T47D (cell line): ENCODE results near the gene TMEM154.

ENCODE experiments used
- DNase-seq, 2 experiments: peaks; one replicate each; pipeline versions ENCODE4 v3.0.0 to v3.0.0-alpha.2; 2011 to 2012; ENCODE audit warnings: low read depth in 1 of 2, low spot score in 1 of 2
- JUND ChIP-seq: IDR thresholded peaks from 2 replicates; pipeline ENCODE4 v1.6.1; 2012; ENCODE audit warnings: low read depth
- in situ Hi-C: cut with HindIII; loops from 2 replicates; pipeline ENCODE4 v1.10.0; 2016; ENCODE audit warnings: low sequenced_read_pairs, low pct_unique_long_range_greater_than_20kb

Gene TMEM154

DNA sequence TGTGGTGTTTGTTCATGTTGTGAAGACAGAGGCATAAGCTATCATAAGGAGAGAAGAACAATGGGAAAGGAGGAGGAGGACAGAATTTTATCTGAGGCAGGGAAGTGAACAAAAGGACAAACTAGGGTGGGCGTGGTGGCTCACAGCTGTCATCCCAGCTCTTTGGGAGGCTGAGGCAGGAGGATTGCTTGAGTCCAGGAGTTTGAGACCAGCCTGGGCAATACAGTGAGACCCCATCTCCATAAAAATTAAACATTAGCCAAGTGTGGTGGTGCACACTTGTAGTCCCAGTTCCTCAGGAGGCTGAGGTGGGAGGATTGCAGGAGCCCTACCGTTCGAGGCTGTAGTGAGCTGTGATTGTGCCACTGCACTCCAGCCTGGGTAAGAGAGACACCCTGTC is 49.9 kb downstream of the TMEM154 start:
- in situ Hi-C loops: no loop called here
- no peak for TF ChIP-seq JUND
- no peak for DNase-seq

DNA sequence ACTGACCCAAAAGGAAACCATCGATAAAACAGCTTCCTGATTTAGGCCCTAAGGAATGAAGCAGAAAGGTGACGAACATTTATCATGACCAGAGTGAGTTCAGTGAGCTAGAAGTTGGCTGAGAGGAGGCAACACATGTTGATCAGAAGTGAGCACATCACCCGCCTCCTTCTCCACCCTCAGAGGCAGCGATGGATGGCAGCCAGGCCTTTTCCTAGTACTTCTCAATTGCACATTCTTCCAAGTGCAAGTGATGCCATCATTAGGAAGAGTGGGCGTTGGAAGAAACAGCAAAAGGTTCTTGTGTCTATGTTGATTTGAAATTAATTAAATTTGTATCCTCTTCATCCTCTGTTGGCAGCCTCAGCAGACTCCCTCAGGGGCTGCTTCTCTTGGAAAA is 51.7 kb downstream of the TMEM154 start:
- in situ Hi-C loops: no loop called here
- TF ChIP-seq JUND: no peak
- DNase-seq: no peak

DNA sequence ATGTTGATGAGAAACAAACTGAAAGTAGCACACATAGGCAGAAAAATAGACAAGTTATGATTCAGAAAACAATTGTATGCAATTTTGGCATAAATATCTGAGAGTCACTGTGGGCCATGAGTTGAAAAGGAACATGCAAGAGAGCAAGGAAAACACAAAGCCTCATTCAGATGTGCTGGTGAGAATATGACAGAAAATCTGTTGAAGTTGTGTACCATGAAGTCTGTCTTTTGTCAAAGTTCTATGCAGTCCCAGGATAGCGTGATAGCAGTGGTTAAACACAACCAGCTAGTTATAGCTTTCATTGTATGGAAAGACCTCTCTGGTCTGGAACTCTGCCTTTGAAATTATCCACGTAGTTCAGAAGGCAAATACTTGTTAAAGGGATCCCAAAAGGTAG is 53.0 kb downstream of the TMEM154 start:
- in situ Hi-C loops: no loop called here
- no peak for DNase-seq
- TF ChIP-seq JUND: no peak

DNA sequence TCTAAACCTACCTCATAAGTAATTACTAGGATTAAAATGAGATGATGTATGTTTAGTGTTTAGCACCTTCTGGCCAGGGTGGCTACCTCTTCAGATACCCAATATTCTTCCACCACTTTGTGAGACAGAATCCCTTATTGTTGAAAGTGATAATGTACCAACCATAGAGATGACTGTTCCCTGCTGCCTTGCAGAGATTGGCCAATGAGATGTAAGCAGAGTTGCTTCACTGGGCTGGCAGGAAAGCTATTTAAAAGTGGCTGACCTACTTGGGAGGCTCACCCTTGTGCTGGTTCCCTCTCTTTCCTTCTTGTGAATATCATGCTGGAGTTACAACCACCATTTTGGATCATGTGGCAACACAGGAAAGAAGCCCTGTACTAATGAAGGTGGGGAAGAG is 58.9 kb downstream of the TMEM154 start:
- no peak for DNase-seq
- in situ Hi-C loops: no loop called here

DNA sequence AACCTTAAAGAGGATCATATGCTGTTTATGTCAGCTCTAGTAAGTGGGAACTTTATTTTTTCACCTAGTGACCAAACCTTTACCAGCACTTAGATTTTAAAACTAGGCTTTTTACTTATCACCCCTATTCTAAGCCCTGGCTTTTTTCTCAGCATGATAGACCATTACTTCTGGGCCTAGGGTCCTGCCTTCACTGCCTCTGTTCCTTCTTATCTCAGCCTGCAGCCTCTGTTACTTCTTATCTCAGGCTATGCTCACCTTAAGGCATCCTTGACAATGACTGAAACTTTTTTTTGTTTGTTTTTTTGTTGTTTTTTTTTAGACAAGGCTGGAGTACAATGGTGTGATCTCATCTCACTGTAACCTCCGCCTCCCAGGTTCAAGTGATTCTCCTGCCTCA is 59.6 kb downstream of the TMEM154 start:
- TF ChIP-seq JUND: no peak
- no peak for DNase-seq
- in situ Hi-C loops: no loop called here

More for the DNA sequence above, 58.9 kb downstream of the TMEM154 start:
- no peak for TF ChIP-seq JUND

DNA sequence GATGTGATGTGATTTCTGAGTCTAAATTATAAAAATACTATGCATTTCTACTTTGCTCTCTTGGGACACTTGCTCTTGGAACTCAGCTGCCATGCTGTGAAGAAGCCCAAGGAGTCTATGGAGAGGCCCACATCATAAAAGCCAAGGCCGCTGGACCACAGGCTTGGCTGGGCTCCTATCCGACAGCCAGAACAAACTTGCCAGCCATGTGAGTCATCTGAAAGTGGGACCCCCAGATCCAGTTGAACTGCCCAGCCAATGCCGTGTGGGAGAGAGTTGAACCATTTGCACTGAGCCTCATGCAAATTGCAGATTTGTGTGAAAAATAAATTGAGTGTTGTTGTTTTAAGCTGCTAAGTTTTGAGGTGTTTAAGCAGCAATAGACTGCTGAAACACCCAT is 60.2 kb downstream of the TMEM154 start:
- no peak for DNase-seq
- no peak for TF ChIP-seq JUND
- in situ Hi-C loops: no loop called here

DNA sequence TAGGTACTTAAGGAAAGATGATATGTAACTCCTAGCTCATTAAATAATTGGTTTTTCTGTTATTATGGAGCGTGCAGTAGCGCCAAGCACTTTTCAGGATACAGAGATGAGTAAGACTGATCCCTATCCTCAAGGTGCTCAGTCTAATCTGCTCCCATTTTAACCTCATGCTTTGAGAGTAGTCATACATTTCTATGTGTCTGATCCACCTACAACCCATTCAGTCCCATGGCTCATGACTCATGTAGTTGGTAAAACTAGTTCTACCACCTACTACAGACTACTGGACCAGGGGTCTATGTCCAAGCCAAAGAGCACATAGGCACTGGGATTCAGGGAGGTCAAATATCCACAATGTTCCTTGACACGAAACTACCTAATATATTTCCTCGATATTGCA is 60.8 kb downstream of the TMEM154 start:
- in situ Hi-C loops: no loop called here
- no peak for TF ChIP-seq JUND
- no peak for DNase-seq

DNA sequence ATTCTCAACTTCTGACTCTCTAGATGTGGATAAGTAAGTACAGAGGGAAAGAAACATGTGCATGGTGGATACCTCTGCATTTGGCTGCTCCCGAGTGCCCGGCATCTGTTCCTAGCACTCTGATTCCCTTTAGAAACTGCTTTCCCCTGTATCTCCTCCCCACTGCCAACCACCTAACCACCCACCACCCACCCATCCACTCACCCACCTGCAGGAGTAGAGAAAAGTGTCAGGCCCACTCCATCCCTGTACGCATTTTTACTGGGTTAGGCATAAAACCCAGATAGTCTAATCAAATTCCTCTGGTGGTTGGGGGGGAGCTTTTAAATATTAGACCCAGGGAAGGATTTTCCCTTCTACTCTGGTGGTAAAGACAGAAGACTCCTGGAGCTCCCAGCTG is 63.0 kb downstream of the TMEM154 start:
- no peak for TF ChIP-seq JUND
- in situ Hi-C loops: no loop called here
- DNase-seq: no peak

DNA sequence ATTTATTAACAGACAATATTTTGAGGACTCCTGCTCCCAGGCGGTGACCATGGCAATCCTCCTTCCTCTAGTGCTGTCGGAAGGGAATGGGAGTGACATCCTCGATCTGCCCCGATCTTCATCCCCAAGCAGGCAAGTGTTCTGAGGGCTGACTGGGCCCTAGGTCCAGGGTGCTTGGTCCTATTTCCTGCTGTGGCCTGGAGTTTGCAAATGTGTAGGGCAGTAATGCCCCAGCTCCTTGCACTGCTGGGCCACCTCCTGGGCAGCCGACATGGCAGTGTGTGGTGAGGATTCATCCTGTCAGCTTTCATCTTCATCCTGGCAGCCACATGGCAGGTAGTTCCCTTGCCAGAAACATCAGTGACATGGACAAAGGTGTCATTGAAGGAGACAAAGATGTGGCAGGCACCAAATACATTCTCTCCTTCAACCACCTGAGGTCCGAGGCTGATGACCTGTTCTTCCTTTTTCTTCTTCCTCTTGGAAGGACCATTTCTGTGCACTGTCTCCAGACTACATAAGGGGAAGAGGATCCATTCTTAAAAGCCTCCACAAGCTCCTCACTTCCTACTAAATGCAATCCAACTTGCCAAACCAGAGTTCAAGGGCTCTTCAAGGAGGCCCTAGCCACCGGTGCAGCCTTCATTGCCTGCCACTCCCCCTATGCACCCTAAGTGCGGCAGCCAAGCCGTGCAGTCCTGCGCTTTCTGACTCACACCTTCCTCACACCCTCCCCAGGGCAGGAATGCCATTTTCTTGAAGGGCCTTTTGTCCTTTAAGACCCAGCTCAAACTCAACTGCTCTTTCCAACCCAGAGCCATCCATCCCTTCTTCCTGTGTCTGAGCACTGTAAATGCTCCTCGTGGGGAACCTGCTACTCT is 65.7 kb downstream of the TMEM154 start:
- DNase-seq: no peak
- no peak for TF ChIP-seq JUND
- in situ Hi-C loops: no loop called here

DNA sequence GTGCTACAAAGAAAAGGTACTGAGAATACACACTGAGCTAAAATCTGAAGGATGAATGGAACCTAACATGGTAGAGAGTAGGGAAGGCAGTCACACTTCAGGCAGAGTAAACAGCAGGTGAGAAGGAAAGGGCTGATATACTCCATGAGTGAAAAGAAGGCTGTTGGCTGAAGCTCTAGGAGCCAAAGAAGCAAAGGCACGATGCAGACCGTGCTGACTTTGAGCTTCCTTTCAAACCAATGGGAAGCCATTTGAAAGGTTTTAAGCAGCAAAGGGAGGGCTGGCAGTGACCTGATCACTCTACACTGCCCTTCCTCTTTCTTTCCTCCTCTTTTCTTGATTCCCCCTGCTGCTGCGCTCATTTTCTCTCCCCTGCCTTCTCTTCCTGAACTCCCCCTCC is 66.4 kb downstream of the TMEM154 start:
- in situ Hi-C loops: no loop called here
- no peak for DNase-seq
- TF ChIP-seq JUND: no peak

DNA sequence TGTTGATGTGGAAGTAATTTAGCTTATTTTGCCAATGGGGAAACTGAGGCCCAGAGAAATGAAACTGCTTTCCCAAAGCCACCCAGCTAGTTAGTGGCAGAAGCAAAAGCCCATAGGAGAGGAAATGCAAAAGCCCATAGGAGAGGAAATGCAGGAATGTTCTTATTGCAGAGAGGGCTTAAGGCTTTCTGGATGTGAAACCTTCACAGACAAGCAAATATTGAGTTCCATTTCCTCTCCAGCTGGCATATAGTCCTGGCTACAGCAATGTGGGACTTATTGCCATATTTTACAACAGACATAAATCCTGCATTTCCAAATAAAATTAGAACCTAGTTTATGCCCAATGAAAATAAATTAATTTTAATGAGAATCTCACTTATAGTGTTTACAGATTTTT is 69.7 kb downstream of the TMEM154 start:
- no peak for DNase-seq
- in situ Hi-C loops: no loop called here
- no peak for TF ChIP-seq JUND

DNA sequence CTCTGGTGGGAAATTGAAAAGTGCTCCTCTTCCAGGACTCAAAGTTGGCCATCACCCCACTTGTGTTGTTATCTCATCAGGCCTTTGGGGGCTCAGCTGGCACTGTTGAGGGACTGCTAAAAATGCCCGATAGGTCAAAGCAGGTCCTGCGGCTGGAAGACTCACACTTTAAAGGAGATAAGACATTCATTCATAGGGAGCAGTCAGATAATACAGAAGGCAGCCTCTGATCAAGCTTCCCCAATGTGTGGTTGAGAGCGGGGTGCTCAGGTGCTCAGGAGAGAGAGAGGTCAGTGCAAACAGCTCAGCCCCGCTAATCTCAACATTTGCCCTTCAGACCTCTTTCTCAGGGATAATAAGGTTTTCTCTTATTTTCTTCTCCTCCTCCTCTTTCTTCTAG is 70.3 kb downstream of the TMEM154 start:
- DNase-seq: no peak
- in situ Hi-C loops: no loop called here
- no peak for TF ChIP-seq JUND

DNA sequence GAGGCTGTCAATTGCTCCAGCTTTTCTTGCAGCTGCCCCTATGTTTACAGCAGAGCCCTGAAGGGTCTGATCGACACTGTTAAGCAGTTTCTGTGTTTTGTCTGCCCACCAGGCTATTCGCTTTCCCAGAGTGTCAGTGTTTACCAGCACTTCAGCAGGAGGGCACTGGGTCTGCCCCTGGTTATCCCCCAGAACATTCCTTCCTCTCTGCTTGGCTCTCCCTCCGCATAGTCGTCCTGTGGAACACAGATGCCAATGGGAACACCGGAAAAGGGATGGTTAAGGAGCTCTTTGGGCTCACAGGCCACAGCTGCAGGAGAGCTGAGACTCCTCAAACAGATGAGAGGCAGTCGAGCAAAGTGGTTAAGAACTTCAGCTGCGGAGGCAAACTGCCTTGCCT is 72.6 kb downstream of the TMEM154 start:
- in situ Hi-C loops: no loop called here
- DNase-seq: no peak
- no peak for TF ChIP-seq JUND

DNA sequence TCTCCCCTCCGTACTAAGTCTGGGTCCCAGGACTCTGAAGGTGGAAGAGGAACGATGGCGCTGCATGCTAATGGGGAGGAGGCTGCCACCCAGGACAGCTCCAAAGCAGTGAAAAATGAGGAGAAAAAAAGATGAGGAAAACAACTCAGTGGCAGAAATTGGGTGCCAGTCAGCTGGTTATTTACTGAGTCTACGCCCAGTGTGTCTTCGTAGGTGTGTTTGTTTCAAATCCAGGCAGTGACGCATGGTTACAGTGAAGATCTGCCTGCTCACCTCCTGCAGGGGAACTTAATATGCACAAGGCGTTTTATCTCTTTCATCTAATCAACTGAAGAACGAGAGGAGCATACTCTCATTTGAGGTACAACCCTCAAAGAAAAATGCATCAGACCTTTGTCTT is 73.0 kb downstream of the TMEM154 start:
- DNase-seq: no peak
- in situ Hi-C loops: no loop called here
- TF ChIP-seq JUND: no peak
